Activated CD4-positive, alpha-beta memory T cell treated with anti-CD3 and anti-CD28 coated beads for 36 hours (primary cell): ENCODE data around the gene P4HA2. TPM values are rescaled to one million over a fixed set of nuclear protein-coding genes. Genes with fewer than 3 reads are reported as not detected.
"Not testable (repeated sequence)": the region's sequence is repeated elsewhere in the genome, so short reads cannot be mapped to it uniquely, and the experiment has no call there.

Source experiments
- CTCF ChIA-PET: fragments of 350-600 bp; sonication (Branson Sonifier 250); formaldehyde crosslinking; loops from one replicate; lab custom pipeline; 2021; ENCODE audit warnings: antibody characterized with exemption, inconsistent platforms; lab: Charles Lee
- POLR2A ChIA-PET: fragments of 350-600 bp; sonication (Branson Sonifier 250); formaldehyde crosslinking; loops from one replicate; lab custom pipeline; 2021; ENCODE audit warnings: antibody characterized with exemption; lab: Charles Lee
- DNase-seq: peaks from one replicate; pipeline ENCODE4 v3.0.0-alpha.2; 2020
- H3K27ac Mint-ChIP-seq: one replicate; pipeline ENCODE4 v1.8.0; 2021; ENCODE audit warnings: mixed read lengths
- H3K27me3 Mint-ChIP-seq: one replicate; pipeline ENCODE4 v1.8.0; 2021; ENCODE audit warnings: mixed read lengths
- H3K36me3 Mint-ChIP-seq: one replicate; pipeline ENCODE4 v1.8.0; 2021; ENCODE audit warnings: mixed read lengths
- H3K4me1 Mint-ChIP-seq: one replicate; pipeline ENCODE4 v1.8.0; 2021; ENCODE audit warnings: low read depth, mixed read lengths
- H3K4me3 Mint-ChIP-seq: one replicate; pipeline ENCODE4 v1.8.0; 2021; ENCODE audit warnings: mild to moderate bottlenecking, mixed read lengths
- H3K9me3 Mint-ChIP-seq: one replicate; pipeline ENCODE4 v1.8.0; 2021; ENCODE audit warnings: mixed read lengths
- intact Hi-C: fragments of 100-400 bp; cut with micrococcal nuclease; formaldehyde crosslinking; loops from one replicate; pipeline ENCODE4 v1.15.1; 2023
- microRNA-seq: library from miRNA; unstranded; fragments of <30 nt; microRNA quantifications from one replicate; pipeline ENCODE4 v1.2.0, GENCODE V29; 2022; ENCODE audit warnings: borderline number of aligned reads, borderline microRNAs expressed, borderline replicate concordance
- total RNA-seq, 2 experiments: library from RNA; stranded (reverse); gene quantifications; one replicate each; pipeline ENCODE4 v1.2.3, GENCODE V29; 2021

P4HA2 gene
- total RNA-seq, 2 experiments from 2014 or later, result 6.0 to 6.1 TPM

GRCh38 chr5:132147663-132148062 is 80.0 kb downstream of the P4HA2 start:
- H3K4me1 Mint-ChIP-seq, result no peaks in the 10 kb centered on the region
- no peak overlapping the region for H3K27ac Mint-ChIP-seq
- POLR2A ChIA-PET, result no interaction called here
- intact Hi-C loops, result no loop called here
- CTCF ChIA-PET, result no interaction called here
- peaks cover 28% of the 10 kb centered on the region for H3K9me3 Mint-ChIP-seq
- DNase-seq, result no peak
- H3K4me3 Mint-ChIP-seq, result no peak overlapping the region
- peaks cover 5% of the 10 kb centered on the region for H3K36me3 Mint-ChIP-seq
- H3K27me3 Mint-ChIP-seq, result no peaks in the 10 kb centered on the region

- H3K4me3 Mint-ChIP-seq, DNase-seq, POLR2A ChIA-PET, CTCF ChIA-PET, H3K27ac Mint-ChIP-seq, H3K36me3 Mint-ChIP-seq, intact Hi-C loops, H3K27me3 Mint-ChIP-seq, H3K4me1 Mint-ChIP-seq: not testable (repeated sequence)
- H3K9me3 Mint-ChIP-seq, result peaks cover 29% of the 10 kb centered on the region
Observed at GRCh38 chr5:132145326-132145725, 82.3 kb downstream of the P4HA2 start.

GRCh38 chr5:132143148-132143547 is 84.5 kb downstream of the P4HA2 start:
- intact Hi-C loops, result no loop called here
- ChIA-PET POLR2A (no interaction called here), CTCF (no interaction called here)
- Mint-ChIP-seq H3K4me3 (no peak overlapping the region), H3K36me3 (peaks cover 6% of the 10 kb centered on the region), H3K27ac (no peak overlapping the region), H3K4me1 (peaks cover 3% of the 10 kb centered on the region), H3K9me3 (peaks cover 36% of the 10 kb centered on the region), H3K27me3 (peaks cover 2% of the 10 kb centered on the region)
- DNase-seq, result no peak

GRCh38 chr5:132142459-132142858 is 85.2 kb downstream of the P4HA2 start:
- intact Hi-C loops, result no loop called here
- Mint-ChIP-seq H3K4me3 (no peak overlapping the region), H3K9me3 (peaks cover 36% of the 10 kb centered on the region), H3K36me3 (peaks cover 6% of the 10 kb centered on the region), H3K27me3 (peaks cover 2% of the 10 kb centered on the region), H3K27ac (no peak overlapping the region), H3K4me1 (peaks cover 3% of the 10 kb centered on the region)
- no peak for DNase-seq
- CTCF ChIA-PET, result interaction anchor here (1.1 kb wide), 1 partner anchor 79 kb away, joined by 3 read pairs; no protein-coding TSS in a partner anchor
- POLR2A ChIA-PET, result no interaction called here

Small RNAs within 50 kb of the gene (microRNA-seq; reads per million reads assigned to microRNA genes)
- not detected for gene MIR6830

Other genes with a start within 250 kb of the P4HA2 start
- 1 to 10 TPM; 5.6 to 6.0 TPM for gene ACSL6, start 216.2 kb downstream of the P4HA2 start, total RNA-seq
- gene IL3, start 167.2 kb downstream of the P4HA2 start, total RNA-seq, result 10 to 100 TPM; 23.1 to 23.3 TPM
- gene CSF2, start 154.1 kb downstream of the P4HA2 start, total RNA-seq, result 100 to 1,000 TPM; 125 to 128 TPM
- gene PDLIM4, start 29.8 kb upstream of the P4HA2 start, total RNA-seq, result not detected
- gene SLC22A4, start 66.5 kb upstream of the P4HA2 start, total RNA-seq, result 1 to 10 TPM; 1.3 to 1.5 TPM
- 1 to 10 TPM; 2.8 to 3.6 TPM for gene SLC22A5, start 141.9 kb upstream of the P4HA2 start, total RNA-seq